KBM-7 (cell line): ENCODE measurements around the gene NYNRIN.
"Not testable (repeated sequence)": the region's sequence is repeated elsewhere in the genome, so short reads cannot be mapped to it uniquely, and the experiment has no call there.

Experiments used
- DNase-seq: peaks from one replicate; pipeline ENCODE4 v3.0.0-alpha.2; 2015
- in situ Hi-C: fragments of 300-500 bp; cut with MboI; formaldehyde crosslinking; loops from 2 replicates; pipeline ENCODE4 v1.14.3; 2020; ENCODE audit warnings: low sequenced_read_pairs, low pct_unique_long_range_greater_than_20kb, mixed read lengths

NYNRIN gene

DNA sequence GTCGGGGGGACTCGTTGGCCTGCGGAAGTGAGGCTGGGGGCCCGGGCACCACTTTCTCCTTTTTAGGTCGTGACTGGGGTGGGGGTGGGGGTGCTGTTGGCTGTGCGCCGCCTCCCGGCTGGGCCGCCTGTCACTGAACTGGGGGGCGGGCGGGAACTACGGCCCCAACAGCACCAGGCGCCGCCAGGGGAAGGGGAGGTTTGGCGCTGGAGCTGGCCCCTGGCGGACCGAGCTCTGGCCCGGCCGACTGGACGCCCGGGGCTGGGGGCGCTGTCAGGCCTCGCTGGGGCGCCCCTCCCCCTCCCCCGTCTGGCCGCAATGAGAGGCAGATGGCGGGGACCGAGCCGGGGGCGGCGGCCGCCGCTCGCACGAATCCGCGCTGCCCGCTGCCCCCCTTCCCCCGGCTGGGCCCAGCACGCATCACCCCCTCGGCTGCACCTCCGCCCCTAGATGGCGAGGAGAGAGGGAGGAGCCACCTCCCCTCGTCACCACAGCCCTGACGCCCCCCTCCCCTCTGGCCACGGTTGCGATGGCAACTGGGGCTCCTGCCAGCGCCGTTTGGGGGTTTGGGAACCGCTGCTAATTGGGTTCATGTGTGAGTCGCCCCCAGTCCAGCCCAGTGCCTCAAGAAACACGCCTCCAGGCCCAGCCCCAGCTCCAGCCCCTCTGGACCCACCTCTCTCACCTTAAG lies 30.1 kb upstream of the NYNRIN start:
- peak; percentile 44 for DNase-seq
- in situ Hi-C loops: no loop called here

GRCh38 chr14:24369463-24369862 lies 29.3 kb upstream of the NYNRIN start:
- no peak for DNase-seq
- in situ Hi-C loops: no loop called here

DNA sequence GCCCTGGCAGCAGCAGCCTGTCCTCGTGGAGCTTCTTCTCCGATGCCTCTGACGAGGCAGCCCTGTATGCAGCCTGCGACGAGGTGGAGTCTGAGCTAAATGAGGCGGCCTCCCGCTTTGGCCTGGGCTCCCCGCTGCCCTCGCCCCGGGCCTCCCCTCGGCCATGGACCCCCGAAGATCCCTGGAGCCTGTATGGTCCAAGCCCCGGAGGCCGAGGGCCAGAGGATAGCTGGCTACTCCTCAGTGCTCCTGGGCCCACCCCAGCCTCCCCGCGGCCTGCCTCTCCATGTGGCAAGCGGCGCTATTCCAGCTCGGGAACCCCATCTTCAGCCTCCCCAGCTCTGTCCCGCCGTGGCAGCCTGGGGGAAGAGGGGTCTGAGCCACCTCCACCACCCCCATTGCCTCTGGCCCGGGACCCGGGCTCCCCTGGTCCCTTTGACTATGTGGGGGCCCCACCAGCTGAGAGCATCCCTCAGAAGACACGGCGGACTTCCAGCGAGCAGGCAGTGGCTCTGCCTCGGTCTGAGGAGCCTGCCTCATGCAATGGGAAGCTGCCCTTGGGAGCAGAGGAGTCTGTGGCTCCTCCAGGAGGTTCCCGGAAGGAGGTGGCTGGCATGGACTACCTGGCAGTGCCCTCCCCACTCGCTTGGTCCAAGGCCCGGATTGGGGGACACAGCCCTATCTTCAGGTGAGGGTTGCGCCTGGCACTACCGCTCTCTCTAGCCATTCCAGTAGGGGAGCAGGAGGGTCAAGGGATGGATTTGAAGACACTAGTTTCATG lies 28.7 kb upstream of the NYNRIN start:
- in situ Hi-C loops: no loop called here
- DNase-seq: no peak

DNA sequence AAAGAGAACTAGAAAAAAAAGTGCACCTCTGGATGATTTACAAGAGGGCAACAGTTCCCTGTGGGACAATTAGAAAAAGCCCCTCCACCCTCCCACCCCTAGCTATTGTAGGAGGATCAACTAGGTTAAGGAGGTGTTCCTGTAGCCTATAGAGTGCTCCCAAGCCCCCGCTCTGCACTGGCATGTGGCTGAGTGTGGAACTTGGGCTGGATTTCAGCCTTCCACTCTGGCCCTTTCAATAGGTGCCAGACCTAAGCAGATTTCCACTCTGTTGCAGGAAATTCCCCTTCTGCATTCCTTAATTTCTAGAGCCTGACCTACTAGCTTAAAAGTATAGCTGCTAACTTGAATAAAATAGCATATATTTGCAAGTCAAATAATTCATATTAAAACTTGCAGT lies 28.1 kb upstream of the NYNRIN start:
- DNase-seq: no peak
- in situ Hi-C loops: no loop called here

GRCh38 chr14:24371605-24372004 lies 27.2 kb upstream of the NYNRIN start:
- DNase-seq, in situ Hi-C loops: not testable (repeated sequence)

DNA sequence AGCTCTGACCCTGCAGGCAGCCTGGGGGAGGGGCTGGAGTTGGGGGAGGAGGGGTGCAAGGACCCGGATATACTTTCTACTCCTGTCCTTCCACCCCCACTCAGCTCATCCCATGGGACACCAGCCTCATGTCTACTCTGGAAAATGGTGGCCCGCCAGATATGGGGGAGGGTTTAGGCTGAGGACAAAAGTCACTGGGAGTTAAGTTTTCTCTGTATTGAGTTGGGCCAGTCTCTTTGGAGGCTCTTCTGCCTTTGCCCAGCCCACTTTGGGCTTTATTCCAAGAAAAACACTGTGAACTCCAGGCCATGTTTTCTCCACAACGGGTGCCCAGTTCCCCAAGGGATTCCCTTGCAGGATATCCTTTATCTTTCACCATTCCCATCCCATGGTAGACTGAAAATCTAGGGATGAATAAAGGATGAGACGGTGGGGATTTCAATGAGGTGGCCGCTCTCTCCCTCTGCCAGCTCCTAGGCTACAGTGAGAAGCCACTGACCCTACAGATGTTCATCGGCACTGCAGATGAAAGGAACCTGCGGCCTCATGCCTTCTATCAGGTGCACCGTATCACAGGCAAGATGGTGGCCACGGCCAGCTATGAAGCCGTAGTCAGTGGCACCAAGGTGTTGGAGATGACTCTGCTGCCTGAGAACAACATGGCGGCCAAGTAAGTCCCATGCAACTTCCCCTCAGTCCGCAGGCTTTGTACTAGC lies 25.9 kb upstream of the NYNRIN start:
- in situ Hi-C loops: no loop called here
- DNase-seq: no peak

DNA sequence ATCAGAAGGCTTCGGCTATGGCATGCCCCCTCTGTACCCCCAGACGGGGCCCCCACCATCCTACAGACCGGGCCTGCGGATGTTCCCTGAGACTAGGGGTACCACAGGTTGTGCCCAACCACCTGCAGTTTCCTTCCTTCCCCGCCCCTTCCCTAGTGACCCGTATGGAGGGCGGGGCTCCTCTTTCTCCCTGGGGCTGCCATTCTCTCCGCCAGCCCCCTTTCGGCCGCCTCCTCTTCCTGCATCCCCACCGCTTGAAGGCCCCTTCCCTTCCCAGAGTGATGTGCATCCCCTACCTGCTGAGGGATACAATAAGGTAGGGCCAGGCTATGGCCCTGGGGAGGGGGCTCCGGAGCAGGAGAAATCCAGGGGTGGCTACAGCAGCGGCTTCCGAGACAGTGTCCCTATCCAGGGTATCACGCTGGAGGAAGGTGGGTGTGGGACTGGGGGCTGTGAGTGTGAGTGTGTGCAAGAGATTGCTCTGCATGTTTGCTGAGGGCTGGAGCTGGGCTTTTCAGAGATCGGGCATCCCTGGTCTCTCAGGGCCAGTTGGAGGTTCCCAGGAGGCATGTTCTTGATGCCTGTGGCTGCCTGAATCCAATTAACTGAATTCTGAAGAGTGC lies 22.2 kb upstream of the NYNRIN start:
- no peak for DNase-seq
- in situ Hi-C loops: no loop called here

GRCh38 chr14:24377126-24377525 lies 21.7 kb upstream of the NYNRIN start:
- peak; percentile 53 for DNase-seq
- in situ Hi-C loops: no loop called here

GRCh38 chr14:24377657-24378056 lies 21.1 kb upstream of the NYNRIN start:
- in situ Hi-C loops: no loop called here
- no peak for DNase-seq

DNA sequence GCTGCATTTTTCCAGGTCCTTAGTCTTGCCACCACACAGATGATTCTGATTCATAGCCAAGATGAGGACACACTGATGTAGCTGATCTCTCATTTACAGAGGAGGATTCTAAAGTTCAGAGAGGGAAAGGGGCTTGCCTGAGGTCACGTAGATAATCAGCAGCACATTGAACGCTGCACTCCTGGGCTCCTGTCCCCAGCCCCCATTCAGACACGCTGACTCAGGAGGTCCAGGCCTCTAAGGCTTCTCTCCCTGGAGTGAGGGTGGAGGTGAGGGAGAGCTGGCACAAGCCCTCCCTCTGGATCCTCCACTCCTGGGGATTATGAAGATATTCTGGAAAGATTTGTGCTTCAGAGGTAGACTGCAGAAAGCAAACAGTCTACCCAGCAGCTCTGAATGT lies 20.5 kb upstream of the NYNRIN start:
- DNase-seq: no peak
- in situ Hi-C loops: no loop called here

GRCh38 chr14:24378981-24379906 lies 19.6 kb upstream of the NYNRIN start:
- DNase-seq: no peak
- in situ Hi-C loops: no loop called here

DNA sequence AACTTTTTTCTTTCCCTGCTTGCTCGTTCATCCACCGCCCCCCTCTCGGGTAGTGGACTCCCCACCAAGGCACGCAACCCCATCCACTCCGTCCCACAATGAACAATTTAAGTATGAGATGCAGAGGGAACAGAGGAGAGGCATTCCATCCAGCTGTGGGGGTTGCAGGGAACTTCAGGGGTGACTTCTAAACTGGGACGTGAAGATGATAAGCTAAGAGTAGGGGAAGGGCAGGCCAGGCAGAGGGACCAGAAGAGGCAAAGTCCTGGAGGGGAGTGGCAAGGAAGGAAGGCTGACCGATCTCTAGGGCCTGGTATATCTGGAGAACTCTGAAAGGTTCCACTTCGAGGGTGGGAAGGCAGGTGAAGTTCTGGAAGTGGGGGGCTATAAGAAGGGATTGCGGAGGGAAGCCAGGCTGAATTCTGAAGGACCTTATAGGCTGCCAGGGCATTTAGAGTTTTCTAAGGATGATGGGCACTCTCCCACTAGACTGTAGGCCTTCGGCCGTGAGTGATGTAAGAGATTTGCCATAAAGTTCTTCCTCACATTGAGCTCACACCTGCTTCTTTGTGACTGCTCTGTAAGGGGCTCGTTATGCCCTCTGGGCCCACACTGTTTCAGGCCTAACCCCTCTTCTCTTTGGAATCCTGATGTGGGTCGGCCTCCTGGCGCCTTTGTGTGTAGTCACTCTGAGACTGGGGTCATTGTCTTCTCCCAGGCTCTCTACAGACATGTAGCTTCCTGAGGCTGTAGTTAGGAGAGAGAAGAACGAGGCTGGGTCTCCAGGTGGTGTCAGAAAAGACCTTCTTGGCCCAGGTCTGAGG lies 18.7 kb upstream of the NYNRIN start:
- in situ Hi-C loops: no loop called here
- no peak for DNase-seq

GRCh38 chr14:24381363-24382063 lies 17.3 kb upstream of the NYNRIN start:
- DNase-seq: no peak
- in situ Hi-C loops: no loop called here

- in situ Hi-C loops: no loop called here
- DNase-seq: no peak
Observed at GRCh38 chr14:24382064-24382371, 16.8 kb upstream of the NYNRIN start.

DNA sequence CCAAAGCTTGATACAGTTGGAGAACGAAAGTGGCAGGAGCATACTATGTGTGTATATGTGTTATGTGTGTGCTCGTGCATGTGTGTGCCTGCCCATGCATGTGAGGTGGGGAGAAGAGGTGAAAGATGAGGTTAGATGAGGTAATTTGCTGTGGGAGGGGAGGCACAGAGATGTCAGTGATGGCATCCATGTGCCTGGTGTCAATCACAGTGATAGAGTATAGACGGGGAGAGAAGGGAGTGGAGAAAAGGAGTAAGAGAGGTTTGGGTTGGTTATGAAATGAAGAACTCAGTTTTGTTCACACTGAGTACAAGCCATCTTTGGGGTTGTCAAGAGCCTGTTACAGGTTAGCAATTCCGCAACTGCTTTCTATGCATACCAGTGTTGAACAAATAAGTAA lies 14.6 kb upstream of the NYNRIN start:
- no peak for DNase-seq
- in situ Hi-C loops: no loop called here

DNA sequence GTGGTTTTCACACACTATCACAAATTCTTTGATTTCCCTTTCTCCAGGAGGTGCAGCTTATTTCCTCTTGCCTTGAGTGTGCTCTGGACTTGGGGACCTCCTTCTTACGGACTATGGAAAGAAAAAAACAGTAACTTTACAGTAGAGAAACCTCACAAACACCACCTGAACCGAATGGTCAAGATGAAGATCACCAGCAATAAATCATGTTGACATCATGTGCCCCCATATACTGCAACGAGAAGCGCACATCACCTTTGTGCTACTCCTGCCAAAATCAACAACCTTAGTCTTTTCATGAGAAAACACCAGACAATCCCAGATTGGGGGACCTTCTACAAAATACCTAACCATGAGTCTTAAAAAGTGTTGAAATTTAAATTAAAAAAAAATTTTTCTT lies 13.3 kb upstream of the NYNRIN start:
- DNase-seq: no peak
- in situ Hi-C loops: no loop called here

DNA sequence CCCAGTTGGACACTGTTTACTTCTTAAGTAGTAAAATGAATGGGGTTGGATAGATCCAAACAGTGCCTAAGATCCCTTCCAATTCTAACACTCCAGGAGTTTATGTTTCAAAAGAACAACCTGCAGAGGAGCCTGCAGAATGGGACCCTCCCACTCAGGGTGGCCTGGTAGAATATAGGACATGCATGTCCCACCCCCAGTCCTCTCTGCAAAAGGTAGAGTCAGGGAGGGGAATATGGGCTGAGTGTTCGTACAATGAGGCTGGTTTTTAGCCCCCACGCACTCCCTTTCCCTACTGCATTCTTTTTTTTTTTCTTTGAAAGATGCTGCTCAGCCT lies 11.8 kb upstream of the NYNRIN start:
- in situ Hi-C loops: no loop called here
- DNase-seq: no peak

DNA sequence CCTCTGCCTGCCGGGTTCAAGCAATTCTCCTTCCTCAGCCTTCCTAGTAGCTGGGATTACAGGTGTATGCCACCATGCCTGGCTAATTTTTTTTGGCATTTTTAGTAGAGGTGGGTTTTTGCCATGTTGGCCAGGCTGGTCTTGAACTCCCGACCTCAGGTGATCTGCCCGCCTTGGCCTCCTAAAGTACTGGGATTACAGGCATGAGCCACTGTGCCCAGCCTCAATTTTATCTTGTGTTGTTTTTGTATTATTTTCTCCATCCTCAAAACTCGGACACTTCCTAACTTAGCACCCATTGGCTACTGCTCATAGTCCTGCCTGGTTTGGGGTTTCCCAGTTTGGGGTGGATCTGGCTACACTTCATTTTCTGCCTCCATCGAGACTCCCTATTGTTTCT lies 11.2 kb upstream of the NYNRIN start:
- DNase-seq, in situ Hi-C loops: not testable (repeated sequence)
